ENCODE data around the gene CWF19L2.

DNA sequence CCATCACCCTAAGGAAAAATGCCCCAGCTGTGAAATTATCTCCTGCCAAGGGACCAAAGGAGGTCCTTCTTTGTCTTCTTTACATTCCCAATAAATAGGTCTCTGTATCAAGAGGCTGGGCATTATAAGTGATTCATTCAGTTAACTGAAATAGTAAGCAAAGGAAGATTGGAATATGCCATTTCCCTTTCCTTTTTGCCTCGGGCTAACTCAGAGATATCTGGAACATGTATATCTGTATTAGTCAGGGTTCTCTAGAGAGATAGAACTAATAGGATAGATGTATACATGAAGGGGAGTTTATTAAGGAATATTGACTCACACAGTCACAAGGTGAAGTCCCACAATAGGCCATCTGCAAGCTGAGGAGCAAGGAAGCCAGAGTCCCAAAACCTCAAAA is 15.3 kb upstream of the CWF19L2 start:
- TF ChIP-seq, protein P1, sequence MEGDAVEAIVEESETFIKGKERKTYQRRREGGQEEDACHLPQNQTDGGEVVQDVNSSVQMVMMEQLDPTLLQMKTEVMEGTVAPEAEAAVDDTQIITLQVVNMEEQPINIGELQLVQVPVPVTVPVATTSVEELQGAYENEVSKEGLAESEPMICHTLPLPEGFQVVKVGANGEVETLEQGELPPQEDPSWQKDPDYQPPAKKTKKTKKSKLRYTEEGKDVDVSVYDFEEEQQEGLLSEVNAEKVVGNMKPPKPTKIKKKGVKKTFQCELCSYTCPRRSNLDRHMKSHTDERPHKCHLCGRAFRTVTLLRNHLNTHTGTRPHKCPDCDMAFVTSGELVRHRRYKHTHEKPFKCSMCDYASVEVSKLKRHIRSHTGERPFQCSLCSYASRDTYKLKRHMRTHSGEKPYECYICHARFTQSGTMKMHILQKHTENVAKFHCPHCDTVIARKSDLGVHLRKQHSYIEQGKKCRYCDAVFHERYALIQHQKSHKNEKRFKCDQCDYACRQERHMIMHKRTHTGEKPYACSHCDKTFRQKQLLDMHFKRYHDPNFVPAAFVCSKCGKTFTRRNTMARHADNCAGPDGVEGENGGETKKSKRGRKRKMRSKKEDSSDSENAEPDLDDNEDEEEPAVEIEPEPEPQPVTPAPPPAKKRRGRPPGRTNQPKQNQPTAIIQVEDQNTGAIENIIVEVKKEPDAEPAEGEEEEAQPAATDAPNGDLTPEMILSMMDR (conservative IDR thresholded peaks at IDR 0.05; ENCODE audit: low read length), result no peak
- TF ChIP-seq EZH2phosphoT487 (IDR thresholded peaks at IDR 0.05; ENCODE audit: borderline replicate concordance), result no peak
